ENCODE data around the gene MEGF10.

The MEGF10 gene

DNA sequence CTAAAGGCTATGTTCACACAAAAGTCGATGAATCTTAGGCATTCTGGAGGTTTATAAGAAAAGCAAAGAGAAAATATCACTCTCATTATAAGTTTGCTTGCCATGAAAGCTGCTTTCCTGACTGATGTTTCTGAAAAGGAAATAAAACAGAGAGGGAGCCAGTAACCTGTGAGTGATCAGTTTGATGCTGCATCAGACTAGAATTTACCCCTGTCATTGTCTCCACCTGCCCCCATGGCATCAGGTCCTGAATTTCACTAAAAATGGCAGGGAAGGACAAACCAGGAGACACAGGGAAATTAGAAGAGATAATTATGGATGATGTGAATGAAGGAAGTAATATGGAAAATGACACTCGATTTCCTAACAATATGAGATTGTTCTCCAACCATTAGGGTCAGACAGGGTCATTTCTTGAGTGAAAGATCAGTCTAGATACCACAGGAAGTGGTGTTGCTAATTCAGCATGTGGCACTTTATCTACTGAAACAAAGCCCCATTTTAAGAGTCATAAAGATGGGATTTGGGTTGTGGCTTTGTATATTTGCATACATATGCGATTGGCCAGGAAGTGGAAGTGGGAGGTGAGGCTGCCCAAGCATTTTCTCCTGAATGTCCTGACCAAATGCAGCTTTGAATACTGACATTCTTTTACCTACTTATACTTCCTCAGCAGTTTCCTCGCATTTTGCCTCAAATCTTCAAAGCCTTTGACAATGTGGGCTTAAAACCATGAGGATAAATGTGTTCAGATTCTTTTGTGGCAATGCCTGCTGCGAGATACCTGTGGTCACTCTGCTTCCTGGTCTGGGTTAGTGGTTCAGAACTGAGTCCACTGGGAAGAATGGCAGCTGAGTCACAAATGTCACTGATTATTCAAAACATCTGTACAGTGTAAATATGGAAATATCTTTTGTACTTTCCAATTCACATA is 29.7 kb downstream of the MEGF10 start:
- no peak for TF ChIP-seq EGR1 (IDR thresholded peaks at IDR 0.05)
- TF ChIP-seq RAD21 (IDR thresholded peaks at IDR 0.05; ENCODE audit: low read depth), result no peak

DNA sequence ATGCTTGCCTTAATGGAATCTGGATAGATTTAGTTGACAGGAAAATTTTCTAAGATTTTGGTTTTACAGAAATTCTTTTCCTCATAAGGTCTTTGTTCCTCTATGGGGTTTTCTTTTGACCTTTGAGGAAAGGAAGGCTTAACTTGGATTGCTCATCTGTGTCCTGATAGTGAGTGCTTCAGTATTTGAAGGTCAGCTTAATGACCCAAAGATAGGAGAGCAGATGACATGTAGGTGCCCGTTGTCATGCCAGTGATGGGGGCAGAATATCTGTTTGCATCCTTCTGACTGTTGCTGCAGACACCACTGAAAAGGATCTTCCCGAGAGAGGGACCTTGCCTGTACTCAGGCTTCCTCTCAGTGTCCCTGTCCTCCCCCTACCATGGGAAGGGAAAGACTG is 30.9 kb downstream of the MEGF10 start:
- TF ChIP-seq YY1 (IDR thresholded peaks at IDR 0.05; ENCODE audit: low read depth), result no peak
- TF ChIP-seq EP300 (IDR thresholded peaks at IDR 0.05; ENCODE audit: borderline replicate concordance), result no peak
- TF ChIP-seq CEBPB (IDR thresholded peaks at IDR 0.05), result no peak
- no peak for TF ChIP-seq NFIC (IDR thresholded peaks at IDR 0.05)
- no peak for TF ChIP-seq EGR1 (IDR thresholded peaks at IDR 0.05)
- TF ChIP-seq CREB1 (IDR thresholded peaks at IDR 0.05; ENCODE audit: low read depth), result no peak
- TF ChIP-seq, protein P1, sequence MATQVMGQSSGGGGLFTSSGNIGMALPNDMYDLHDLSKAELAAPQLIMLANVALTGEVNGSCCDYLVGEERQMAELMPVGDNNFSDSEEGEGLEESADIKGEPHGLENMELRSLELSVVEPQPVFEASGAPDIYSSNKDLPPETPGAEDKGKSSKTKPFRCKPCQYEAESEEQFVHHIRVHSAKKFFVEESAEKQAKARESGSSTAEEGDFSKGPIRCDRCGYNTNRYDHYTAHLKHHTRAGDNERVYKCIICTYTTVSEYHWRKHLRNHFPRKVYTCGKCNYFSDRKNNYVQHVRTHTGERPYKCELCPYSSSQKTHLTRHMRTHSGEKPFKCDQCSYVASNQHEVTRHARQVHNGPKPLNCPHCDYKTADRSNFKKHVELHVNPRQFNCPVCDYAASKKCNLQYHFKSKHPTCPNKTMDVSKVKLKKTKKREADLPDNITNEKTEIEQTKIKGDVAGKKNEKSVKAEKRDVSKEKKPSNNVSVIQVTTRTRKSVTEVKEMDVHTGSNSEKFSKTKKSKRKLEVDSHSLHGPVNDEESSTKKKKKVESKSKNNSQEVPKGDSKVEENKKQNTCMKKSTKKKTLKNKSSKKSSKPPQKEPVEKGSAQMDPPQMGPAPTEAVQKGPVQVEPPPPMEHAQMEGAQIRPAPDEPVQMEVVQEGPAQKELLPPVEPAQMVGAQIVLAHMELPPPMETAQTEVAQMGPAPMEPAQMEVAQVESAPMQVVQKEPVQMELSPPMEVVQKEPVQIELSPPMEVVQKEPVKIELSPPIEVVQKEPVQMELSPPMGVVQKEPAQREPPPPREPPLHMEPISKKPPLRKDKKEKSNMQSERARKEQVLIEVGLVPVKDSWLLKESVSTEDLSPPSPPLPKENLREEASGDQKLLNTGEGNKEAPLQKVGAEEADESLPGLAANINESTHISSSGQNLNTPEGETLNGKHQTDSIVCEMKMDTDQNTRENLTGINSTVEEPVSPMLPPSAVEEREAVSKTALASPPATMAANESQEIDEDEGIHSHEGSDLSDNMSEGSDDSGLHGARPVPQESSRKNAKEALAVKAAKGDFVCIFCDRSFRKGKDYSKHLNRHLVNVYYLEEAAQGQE (IDR thresholded peaks at IDR 0.05; ENCODE audit: low read depth), result no peak
- TF ChIP-seq RAD21 (IDR thresholded peaks at IDR 0.05; ENCODE audit: low read depth), result no peak
- TF ChIP-seq ZBTB7A (IDR thresholded peaks at IDR 0.05; ENCODE audit: low read depth), result no peak
- no peak for TF ChIP-seq FOXM1 (IDR thresholded peaks at IDR 0.05; ENCODE audit: borderline replicate concordance, low read depth)
- TF ChIP-seq TAF1 (IDR thresholded peaks at IDR 0.05; ENCODE audit: low read depth), result no peak
- no peak for TF ChIP-seq USF1 (IDR thresholded peaks at IDR 0.05)
- TF ChIP-seq TCF12 (IDR thresholded peaks at IDR 0.05; ENCODE audit: low read depth), result no peak

DNA sequence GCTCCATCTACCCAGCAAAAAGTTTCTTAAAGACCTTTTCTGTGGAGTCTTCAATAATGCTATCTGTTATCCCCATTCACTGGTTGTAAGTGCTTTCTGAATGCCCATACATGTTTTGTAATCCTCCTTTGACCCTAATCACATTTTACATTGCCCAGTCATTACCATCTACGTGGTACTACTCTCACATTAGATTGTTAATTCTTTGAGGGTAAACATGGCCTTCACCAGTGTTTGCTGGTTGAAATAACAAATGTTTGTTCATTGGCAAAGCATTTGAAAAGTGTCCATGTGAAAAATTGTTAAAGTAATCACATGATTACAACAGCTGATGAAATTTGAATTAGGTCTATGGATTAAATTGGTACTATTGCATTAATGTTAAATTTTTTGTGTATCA is 31.8 kb downstream of the MEGF10 start:
- TF ChIP-seq CEBPB (IDR thresholded peaks at IDR 0.05) (no peak), EP300 (IDR thresholded peaks at IDR 0.05; ENCODE audit: borderline replicate concordance) (no peak), FOXM1 (IDR thresholded peaks at IDR 0.05; ENCODE audit: borderline replicate concordance, low read depth) (no peak), TCF12 (IDR thresholded peaks at IDR 0.05; ENCODE audit: low read depth) (no peak), TAF1 (IDR thresholded peaks at IDR 0.05; ENCODE audit: low read depth) (no peak), EGR1 (IDR thresholded peaks at IDR 0.05) (no peak)

DNA sequence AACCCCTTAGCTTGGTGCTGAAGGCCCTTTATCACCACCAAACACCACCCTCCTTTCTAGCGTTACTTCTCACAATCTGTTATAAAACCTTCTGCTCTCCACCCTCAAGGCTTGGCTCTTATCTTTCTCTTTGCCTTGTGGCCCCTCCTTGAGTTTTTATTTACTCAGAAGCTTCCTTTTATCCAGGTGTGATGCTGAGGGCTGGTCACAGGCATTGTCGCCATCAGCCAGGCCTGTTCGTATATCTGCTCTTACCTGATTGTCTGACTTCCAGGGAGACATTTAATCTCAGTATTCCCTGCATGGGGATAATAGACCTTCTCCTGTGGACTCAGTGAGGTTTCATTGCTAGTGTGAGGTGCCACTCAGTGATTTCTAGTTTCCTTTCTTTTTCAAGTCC is 34.2 kb downstream of the MEGF10 start:
- TF ChIP-seq ZBTB7A (IDR thresholded peaks at IDR 0.05; ENCODE audit: low read depth), result no peak
- no peak for TF ChIP-seq TCF12 (IDR thresholded peaks at IDR 0.05; ENCODE audit: low read depth)
- TF ChIP-seq YY1 (IDR thresholded peaks at IDR 0.05; ENCODE audit: low read depth), result no peak
- TF ChIP-seq EGR1 (IDR thresholded peaks at IDR 0.05), result no peak
- no peak for TF ChIP-seq NFIC (IDR thresholded peaks at IDR 0.05)
- TF ChIP-seq TEAD4 (IDR thresholded peaks at IDR 0.05), result no peak
- TF ChIP-seq RAD21 (IDR thresholded peaks at IDR 0.05; ENCODE audit: low read depth), result no peak
- TF ChIP-seq CEBPB (IDR thresholded peaks at IDR 0.05), result no peak
- no peak for TF ChIP-seq EP300 (IDR thresholded peaks at IDR 0.05; ENCODE audit: borderline replicate concordance)
- TF ChIP-seq TAF1 (IDR thresholded peaks at IDR 0.05; ENCODE audit: low read depth), result no peak
- no peak for TF ChIP-seq USF1 (IDR thresholded peaks at IDR 0.05)
- TF ChIP-seq, protein P2, sequence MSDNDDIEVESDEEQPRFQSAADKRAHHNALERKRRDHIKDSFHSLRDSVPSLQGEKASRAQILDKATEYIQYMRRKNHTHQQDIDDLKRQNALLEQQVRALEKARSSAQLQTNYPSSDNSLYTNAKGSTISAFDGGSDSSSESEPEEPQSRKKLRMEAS (IDR thresholded peaks at IDR 0.05), result no peak
- TF ChIP-seq, protein P1 (IDR thresholded peaks at IDR 0.05; ENCODE audit: low read depth), result no peak
- no peak for TF ChIP-seq CREB1 (IDR thresholded peaks at IDR 0.05; ENCODE audit: low read depth)
- TF ChIP-seq FOXM1 (IDR thresholded peaks at IDR 0.05; ENCODE audit: borderline replicate concordance, low read depth), result no peak

DNA sequence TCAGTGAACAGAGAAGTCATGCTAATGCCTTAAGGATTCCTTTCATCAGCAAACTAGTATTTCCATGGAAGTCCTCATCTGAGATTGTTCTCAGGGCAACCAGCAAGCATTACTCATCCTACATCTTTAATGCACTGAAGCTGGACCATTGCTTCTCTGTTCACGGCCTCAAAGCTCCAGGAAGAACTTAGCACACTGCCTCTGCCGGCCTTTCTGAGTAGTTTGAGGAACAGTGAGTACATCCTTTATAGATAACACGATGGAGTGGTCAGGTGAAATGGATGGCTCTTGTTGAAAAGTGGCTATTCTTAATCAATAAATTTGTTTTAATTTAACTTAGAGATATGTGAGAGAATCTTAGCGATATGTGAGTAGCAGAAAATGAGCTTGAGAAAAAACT is 35.8 kb downstream of the MEGF10 start:
- TF ChIP-seq TEAD4 (IDR thresholded peaks at IDR 0.05), result no peak

- TF ChIP-seq TCF12 (IDR thresholded peaks at IDR 0.05; ENCODE audit: low read depth) (no peak), TAF1 (IDR thresholded peaks at IDR 0.05; ENCODE audit: low read depth) (no peak), CEBPB (IDR thresholded peaks at IDR 0.05) (no peak), FOXM1 (IDR thresholded peaks at IDR 0.05; ENCODE audit: borderline replicate concordance, low read depth) (no peak), NFIC (IDR thresholded peaks at IDR 0.05) (no peak)
- TF ChIP-seq, protein P1 (IDR thresholded peaks at IDR 0.05; ENCODE audit: low read depth), result no peak
Measured at GRCh38 chr5:127326976-127327755, 36.6 kb downstream of the MEGF10 start.
